ENCODE measurements around the gene RBM15.

RBM15 gene

GRCh38 chr1:110364221-110364620, 25.0 kb downstream of the RBM15 start:
- DNase-seq (ENCODE audit: insufficient read length, low spot score) = no peak
- FAIRE-seq = no peak
- TF ChIP-seq TAF1 (IDR thresholded peaks at IDR 0.05; ENCODE audit: low read depth, low read length) = no peak
- TF ChIP-seq POLR2AphosphoS5 (IDR thresholded peaks at IDR 0.05; ENCODE audit: low read depth, low read length) = no peak
- no peak for TF ChIP-seq POU2F2 (IDR thresholded peaks at IDR 0.05; ENCODE audit: low read depth, low read length)
- no peak for TF ChIP-seq SPI1 (IDR thresholded peaks at IDR 0.05; ENCODE audit: low read depth, low read length)
- TF ChIP-seq POLR2A (IDR thresholded peaks at IDR 0.05; ENCODE audit: low read depth, low read length) = no peak
- no peak for TF ChIP-seq PAX5 (IDR thresholded peaks at IDR 0.05; ENCODE audit: insufficient read depth, low read length, severe bottlenecking)

- TF ChIP-seq POU2F2 (IDR thresholded peaks at IDR 0.05; ENCODE audit: low read depth, low read length) = no peak
- TF ChIP-seq POLR2A (IDR thresholded peaks at IDR 0.05; ENCODE audit: low read depth, low read length) = no peak
- no peak for TF ChIP-seq POLR2AphosphoS5 (IDR thresholded peaks at IDR 0.05; ENCODE audit: low read depth, low read length)
- no peak for TF ChIP-seq TAF1 (IDR thresholded peaks at IDR 0.05; ENCODE audit: low read depth, low read length)
- no peak for TF ChIP-seq PAX5 (IDR thresholded peaks at IDR 0.05; ENCODE audit: insufficient read depth, low read length, severe bottlenecking)
- no peak for TF ChIP-seq SPI1 (IDR thresholded peaks at IDR 0.05; ENCODE audit: low read depth, low read length)
- FAIRE-seq (no peak), DNase-seq (ENCODE audit: insufficient read length, low spot score) (no peak)
These were observed 31.6 kb downstream of the RBM15 start for GRCh38 chr1:110370827-110371226.

GRCh38 chr1:110375490-110375889, 36.3 kb downstream of the RBM15 start:
- TF ChIP-seq TAF1 (IDR thresholded peaks at IDR 0.05; ENCODE audit: low read depth, low read length) = no peak
- no peak for TF ChIP-seq POLR2AphosphoS5 (IDR thresholded peaks at IDR 0.05; ENCODE audit: low read depth, low read length)
- no peak for TF ChIP-seq POLR2A (IDR thresholded peaks at IDR 0.05; ENCODE audit: low read depth, low read length)
- TF ChIP-seq PAX5 (IDR thresholded peaks at IDR 0.05; ENCODE audit: insufficient read depth, low read length, severe bottlenecking) = no peak
- no peak for TF ChIP-seq SPI1 (IDR thresholded peaks at IDR 0.05; ENCODE audit: low read depth, low read length)
- no peak for TF ChIP-seq POU2F2 (IDR thresholded peaks at IDR 0.05; ENCODE audit: low read depth, low read length)
- no peak for DNase-seq (ENCODE audit: insufficient read length, low spot score)
- FAIRE-seq = no peak

GRCh38 chr1:110380672-110381283, 41.6 kb downstream of the RBM15 start:
- FAIRE-seq (no peak), DNase-seq (ENCODE audit: insufficient read length, low spot score) (no peak)
- TF ChIP-seq SPI1 (IDR thresholded peaks at IDR 0.05; ENCODE audit: low read depth, low read length) (peak; percentile 15; the same call in 1 of the 2 replicates), TAF1 (IDR thresholded peaks at IDR 0.05; ENCODE audit: low read depth, low read length) (no peak), PAX5 (IDR thresholded peaks at IDR 0.05; ENCODE audit: insufficient read depth, low read length, severe bottlenecking) (no peak), POLR2A (IDR thresholded peaks at IDR 0.05; ENCODE audit: low read depth, low read length) (no peak)

- no peak for DNase-seq (ENCODE audit: insufficient read length, low spot score)
- TF ChIP-seq SPI1 (IDR thresholded peaks at IDR 0.05; ENCODE audit: low read depth, low read length) (no peak), POLR2AphosphoS5 (IDR thresholded peaks at IDR 0.05; ENCODE audit: low read depth, low read length) (no peak), POU2F2 (IDR thresholded peaks at IDR 0.05; ENCODE audit: low read depth, low read length) (no peak), TAF1 (IDR thresholded peaks at IDR 0.05; ENCODE audit: low read depth, low read length) (no peak), PAX5 (IDR thresholded peaks at IDR 0.05; ENCODE audit: insufficient read depth, low read length, severe bottlenecking) (no peak), POLR2A (IDR thresholded peaks at IDR 0.05; ENCODE audit: low read depth, low read length) (no peak)
- FAIRE-seq = no peak
These were observed 44.2 kb downstream of the RBM15 start for GRCh38 chr1:110383251-110383990.

- DNase-seq (ENCODE audit: insufficient read length, low spot score) (no peak), FAIRE-seq (peak; percentile 95)
- TF ChIP-seq POLR2A (IDR thresholded peaks at IDR 0.05; ENCODE audit: low read depth, low read length) (0 out of 2 replicates have a peak, but pooled peaks have one; percentile 43), PAX5 (IDR thresholded peaks at IDR 0.05; ENCODE audit: insufficient read depth, low read length, severe bottlenecking) (no peak), SPI1 (IDR thresholded peaks at IDR 0.05; ENCODE audit: low read depth, low read length) (peak; percentile 92)
These were observed 45.6 kb downstream of the RBM15 start for GRCh38 chr1:110384581-110385321.

GRCh38 chr1:110385369-110385768, 46.2 kb downstream of the RBM15 start:
- DNase-seq (ENCODE audit: insufficient read length, low spot score) (no peak), FAIRE-seq (no peak)
- no peak for TF ChIP-seq POLR2AphosphoS5 (IDR thresholded peaks at IDR 0.05; ENCODE audit: low read depth, low read length)
- TF ChIP-seq SPI1 (IDR thresholded peaks at IDR 0.05; ENCODE audit: low read depth, low read length) = no peak
- TF ChIP-seq POU2F2 (IDR thresholded peaks at IDR 0.05; ENCODE audit: low read depth, low read length) = no peak
- no peak for TF ChIP-seq PAX5 (IDR thresholded peaks at IDR 0.05; ENCODE audit: insufficient read depth, low read length, severe bottlenecking)
- no peak for TF ChIP-seq POLR2A (IDR thresholded peaks at IDR 0.05; ENCODE audit: low read depth, low read length)
- no peak for TF ChIP-seq TAF1 (IDR thresholded peaks at IDR 0.05; ENCODE audit: low read depth, low read length)

GRCh38 chr1:110387048-110387754, 48.0 kb downstream of the RBM15 start:
- no peak for DNase-seq (ENCODE audit: insufficient read length, low spot score)
- TF ChIP-seq POU2F2 (IDR thresholded peaks at IDR 0.05; ENCODE audit: low read depth, low read length) (no peak), POLR2A (IDR thresholded peaks at IDR 0.05; ENCODE audit: low read depth, low read length) (no peak), TAF1 (IDR thresholded peaks at IDR 0.05; ENCODE audit: low read depth, low read length) (no peak), PAX5 (IDR thresholded peaks at IDR 0.05; ENCODE audit: insufficient read depth, low read length, severe bottlenecking) (no peak), POLR2AphosphoS5 (IDR thresholded peaks at IDR 0.05; ENCODE audit: low read depth, low read length) (no peak), SPI1 (IDR thresholded peaks at IDR 0.05; ENCODE audit: low read depth, low read length) (no peak)
- FAIRE-seq = peak; percentile 40

GRCh38 chr1:110390096-110390495, 50.9 kb downstream of the RBM15 start:
- no peak for FAIRE-seq
- no peak for DNase-seq (ENCODE audit: insufficient read length, low spot score)

More at GRCh38 chr1:110390096-110390495, 50.9 kb downstream of the RBM15 start:
- TF ChIP-seq SPI1 (IDR thresholded peaks at IDR 0.05; ENCODE audit: low read depth, low read length) (no peak), PAX5 (IDR thresholded peaks at IDR 0.05; ENCODE audit: insufficient read depth, low read length, severe bottlenecking) (no peak), POU2F2 (IDR thresholded peaks at IDR 0.05; ENCODE audit: low read depth, low read length) (no peak), TAF1 (IDR thresholded peaks at IDR 0.05; ENCODE audit: low read depth, low read length) (no peak), POLR2A (IDR thresholded peaks at IDR 0.05; ENCODE audit: low read depth, low read length) (no peak), POLR2AphosphoS5 (IDR thresholded peaks at IDR 0.05; ENCODE audit: low read depth, low read length) (no peak)
